Peyer's patch (tissue), 4 donors: ENCODE data around the gene CALM3.

Source experiments
- POLR2A ChIP-seq, 2 donors: fragments of 450-650 bp; IDR thresholded peaks; one replicate each; pipeline ENCODE4 v1.5.1; 2017; ENCODE audit warnings: antibody characterized with exemption in 2 of 2, mild to moderate bottlenecking in 2 of 2, moderate library complexity in 2 of 2
- TF ChIP-seq, protein P1 (sequence below), 6 experiments: fragments of 450-650 bp in 4 of 6; fragments of 200-600 bp in 2 of 6; sonication (generic) in 1 of 6; IDR thresholded peaks; one replicate each; pipeline ENCODE4 v1.5.1; 2017 to 2019; ENCODE audit warnings: antibody characterized with exemption in 6 of 6, mild to moderate bottlenecking in 3 of 6, moderate library complexity in 1 of 6

- TF ChIP-seq POLR2A (IDR thresholded peaks at IDR 0.05), result no peak
- TF ChIP-seq, protein P1, sequence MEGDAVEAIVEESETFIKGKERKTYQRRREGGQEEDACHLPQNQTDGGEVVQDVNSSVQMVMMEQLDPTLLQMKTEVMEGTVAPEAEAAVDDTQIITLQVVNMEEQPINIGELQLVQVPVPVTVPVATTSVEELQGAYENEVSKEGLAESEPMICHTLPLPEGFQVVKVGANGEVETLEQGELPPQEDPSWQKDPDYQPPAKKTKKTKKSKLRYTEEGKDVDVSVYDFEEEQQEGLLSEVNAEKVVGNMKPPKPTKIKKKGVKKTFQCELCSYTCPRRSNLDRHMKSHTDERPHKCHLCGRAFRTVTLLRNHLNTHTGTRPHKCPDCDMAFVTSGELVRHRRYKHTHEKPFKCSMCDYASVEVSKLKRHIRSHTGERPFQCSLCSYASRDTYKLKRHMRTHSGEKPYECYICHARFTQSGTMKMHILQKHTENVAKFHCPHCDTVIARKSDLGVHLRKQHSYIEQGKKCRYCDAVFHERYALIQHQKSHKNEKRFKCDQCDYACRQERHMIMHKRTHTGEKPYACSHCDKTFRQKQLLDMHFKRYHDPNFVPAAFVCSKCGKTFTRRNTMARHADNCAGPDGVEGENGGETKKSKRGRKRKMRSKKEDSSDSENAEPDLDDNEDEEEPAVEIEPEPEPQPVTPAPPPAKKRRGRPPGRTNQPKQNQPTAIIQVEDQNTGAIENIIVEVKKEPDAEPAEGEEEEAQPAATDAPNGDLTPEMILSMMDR (IDR thresholded peaks at IDR 0.05), result no peak
These were observed 22.9 kb downstream of the CALM3 start for GRCh38 chr19:46623915-46624502.
